ENCODE measurements around the gene FGG.
A peak's percentile ranks its signal among the peaks of the same experiment; 100 is the strongest.

FGG gene

DNA sequence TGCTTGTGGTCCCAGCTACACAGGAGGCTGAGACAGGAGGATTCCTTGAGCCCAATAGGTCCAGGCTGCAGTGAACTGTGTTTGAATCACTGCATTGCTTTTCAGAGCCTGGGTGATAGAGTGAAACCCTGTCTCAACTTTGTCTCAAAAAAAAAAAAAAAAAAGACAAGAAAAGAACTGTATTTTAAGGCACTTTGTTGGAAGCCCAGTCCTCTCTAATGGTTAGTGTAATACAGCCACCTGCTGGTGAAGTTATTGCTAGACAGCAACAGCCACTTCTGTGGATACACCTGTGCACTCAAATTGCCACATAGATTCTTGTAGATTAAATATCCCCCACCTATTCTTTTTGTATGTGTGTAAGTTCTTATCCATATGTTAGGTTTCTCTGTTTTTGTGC is 10.1 kb upstream of the FGG start:
- no peak overlapping the region for H3K27ac ChIP-seq
- no peak for TF ChIP-seq ZFX (IDR thresholded peaks at IDR 0.05; ENCODE audit: borderline replicate concordance)
- TF ChIP-seq, protein P1, sequence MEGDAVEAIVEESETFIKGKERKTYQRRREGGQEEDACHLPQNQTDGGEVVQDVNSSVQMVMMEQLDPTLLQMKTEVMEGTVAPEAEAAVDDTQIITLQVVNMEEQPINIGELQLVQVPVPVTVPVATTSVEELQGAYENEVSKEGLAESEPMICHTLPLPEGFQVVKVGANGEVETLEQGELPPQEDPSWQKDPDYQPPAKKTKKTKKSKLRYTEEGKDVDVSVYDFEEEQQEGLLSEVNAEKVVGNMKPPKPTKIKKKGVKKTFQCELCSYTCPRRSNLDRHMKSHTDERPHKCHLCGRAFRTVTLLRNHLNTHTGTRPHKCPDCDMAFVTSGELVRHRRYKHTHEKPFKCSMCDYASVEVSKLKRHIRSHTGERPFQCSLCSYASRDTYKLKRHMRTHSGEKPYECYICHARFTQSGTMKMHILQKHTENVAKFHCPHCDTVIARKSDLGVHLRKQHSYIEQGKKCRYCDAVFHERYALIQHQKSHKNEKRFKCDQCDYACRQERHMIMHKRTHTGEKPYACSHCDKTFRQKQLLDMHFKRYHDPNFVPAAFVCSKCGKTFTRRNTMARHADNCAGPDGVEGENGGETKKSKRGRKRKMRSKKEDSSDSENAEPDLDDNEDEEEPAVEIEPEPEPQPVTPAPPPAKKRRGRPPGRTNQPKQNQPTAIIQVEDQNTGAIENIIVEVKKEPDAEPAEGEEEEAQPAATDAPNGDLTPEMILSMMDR (IDR thresholded peaks at IDR 0.05) = peak; percentile 76

DNA sequence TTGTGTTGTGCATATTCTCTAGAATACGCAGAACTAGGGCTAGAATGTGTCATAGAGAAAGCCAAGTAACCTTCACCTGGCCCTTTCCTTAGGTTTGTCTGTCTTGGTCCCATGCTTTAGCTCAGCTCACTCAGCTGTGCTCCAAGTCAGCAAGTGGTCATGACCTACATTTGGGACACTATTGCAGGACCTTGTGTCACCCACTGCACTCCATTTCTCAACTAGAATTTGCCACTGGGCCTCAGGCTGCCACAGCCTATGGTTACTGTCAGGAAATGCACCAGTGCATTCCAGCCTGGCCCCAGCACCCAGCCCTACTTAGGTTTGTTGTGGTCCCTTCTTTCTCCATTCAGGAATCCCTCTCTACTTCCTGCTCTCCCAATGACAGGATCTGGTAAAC is 7.7 kb upstream of the FGG start:
- no peak overlapping the region for H3K27ac ChIP-seq
- no peak for TF ChIP-seq ZFX (IDR thresholded peaks at IDR 0.05; ENCODE audit: borderline replicate concordance)
- TF ChIP-seq, protein P1 (IDR thresholded peaks at IDR 0.05) = no peak

DNA sequence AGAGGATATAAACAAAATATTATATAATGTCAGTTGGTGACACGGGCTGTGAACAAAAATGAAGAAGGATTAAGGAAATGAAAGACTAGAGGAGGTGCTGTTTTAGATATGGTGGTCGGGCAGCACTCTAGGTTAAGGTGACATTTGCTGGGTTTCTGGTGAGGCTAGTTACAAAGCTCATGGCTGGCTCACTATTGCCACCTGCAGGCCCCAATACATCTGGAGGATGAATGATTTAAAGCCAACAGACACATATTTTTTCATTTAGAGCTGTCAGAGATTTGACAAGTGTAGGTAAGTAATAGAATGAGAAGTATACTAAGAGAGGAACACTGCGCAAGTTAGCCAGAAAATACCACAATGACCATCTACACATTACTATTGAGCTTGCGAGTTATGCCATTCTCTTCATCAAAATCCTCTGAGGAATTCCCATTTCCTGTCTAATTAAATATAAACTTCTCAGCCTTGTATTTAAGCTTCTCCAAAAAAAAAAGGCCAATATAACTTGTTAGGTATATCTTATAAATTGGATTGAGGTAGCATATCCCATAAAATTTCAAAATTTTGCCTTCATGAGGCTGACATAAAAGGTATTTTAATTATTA is 6.4 kb upstream of the FGG start:
- TF ChIP-seq, protein P1 (IDR thresholded peaks at IDR 0.05) = peak; percentile 89
- TF ChIP-seq ZFX (IDR thresholded peaks at IDR 0.05; ENCODE audit: borderline replicate concordance) = no peak
- no peak overlapping the region for H3K27ac ChIP-seq

DNA sequence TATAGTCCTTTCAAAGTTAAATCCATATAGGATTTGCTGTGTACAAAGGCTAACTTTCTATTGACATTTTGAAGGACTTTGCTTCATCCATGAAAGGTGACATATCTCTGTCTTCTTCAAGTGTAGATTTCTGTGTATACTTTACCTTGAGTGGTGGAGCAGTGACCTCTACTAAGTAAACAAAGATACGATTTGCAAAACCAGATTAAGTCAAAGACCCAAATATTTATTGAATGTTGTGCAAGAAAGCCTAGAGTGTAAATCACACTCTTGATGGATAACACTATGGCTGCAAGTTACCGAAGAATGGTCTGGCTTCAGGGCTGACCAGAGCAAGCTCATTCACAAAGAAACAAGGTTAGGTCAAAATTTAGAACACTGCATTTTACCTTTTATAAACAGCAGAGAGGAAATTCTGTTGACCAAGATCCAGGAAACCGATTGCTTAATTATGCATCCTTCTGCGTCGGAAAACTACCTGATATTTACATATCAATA is 5.4 kb upstream of the FGG start:
- no peak for TF ChIP-seq ZFX (IDR thresholded peaks at IDR 0.05; ENCODE audit: borderline replicate concordance)
- TF ChIP-seq, protein P1 (IDR thresholded peaks at IDR 0.05) = no peak
- no peak overlapping the region for H3K27ac ChIP-seq

DNA sequence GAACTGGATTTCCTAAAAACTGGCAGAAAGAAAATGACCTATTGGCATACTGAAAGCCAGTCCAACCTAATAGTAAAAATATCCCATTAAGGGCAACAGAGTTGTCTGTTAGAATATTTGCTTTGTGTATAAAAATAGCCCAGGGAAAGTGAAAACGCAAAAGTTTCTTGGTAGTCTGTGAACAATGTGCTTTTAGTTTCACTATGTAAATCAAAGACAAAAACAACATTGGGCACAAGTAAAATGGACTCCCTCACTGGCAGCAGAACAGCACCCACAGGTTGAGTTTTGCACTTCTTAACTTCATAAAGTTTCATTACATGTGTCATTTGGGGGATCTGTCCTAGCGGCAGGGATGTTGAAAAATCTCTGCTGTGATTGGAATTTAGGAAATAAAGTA is 4.3 kb upstream of the FGG start:
- no peak for TF ChIP-seq ZFX (IDR thresholded peaks at IDR 0.05; ENCODE audit: borderline replicate concordance)
- TF ChIP-seq, protein P1 (IDR thresholded peaks at IDR 0.05) = no peak
- no peak overlapping the region for H3K27ac ChIP-seq

DNA sequence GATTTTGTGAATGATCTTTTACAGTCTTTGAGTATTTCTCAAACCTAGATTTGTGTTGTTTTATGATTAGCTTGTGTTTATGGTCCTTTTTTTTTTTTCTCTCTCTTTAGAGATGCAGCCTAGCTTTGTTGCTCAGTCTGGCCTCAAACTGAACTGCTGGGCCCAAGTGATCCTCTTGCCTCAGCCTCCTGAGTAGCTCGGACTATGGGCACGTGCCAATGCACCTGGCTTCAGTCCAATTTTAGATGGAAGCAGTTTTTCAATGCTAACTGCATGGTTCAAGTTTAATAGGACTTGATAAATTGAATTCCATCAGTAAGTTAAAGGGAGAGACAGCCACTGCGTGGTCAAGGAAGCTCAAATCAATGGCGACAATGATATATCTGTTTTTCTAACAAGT is 3.8 kb upstream of the FGG start:
- no peak for TF ChIP-seq ZFX (IDR thresholded peaks at IDR 0.05; ENCODE audit: borderline replicate concordance)
- TF ChIP-seq, protein P1 (IDR thresholded peaks at IDR 0.05) = no peak
- no peak overlapping the region for H3K27ac ChIP-seq

DNA sequence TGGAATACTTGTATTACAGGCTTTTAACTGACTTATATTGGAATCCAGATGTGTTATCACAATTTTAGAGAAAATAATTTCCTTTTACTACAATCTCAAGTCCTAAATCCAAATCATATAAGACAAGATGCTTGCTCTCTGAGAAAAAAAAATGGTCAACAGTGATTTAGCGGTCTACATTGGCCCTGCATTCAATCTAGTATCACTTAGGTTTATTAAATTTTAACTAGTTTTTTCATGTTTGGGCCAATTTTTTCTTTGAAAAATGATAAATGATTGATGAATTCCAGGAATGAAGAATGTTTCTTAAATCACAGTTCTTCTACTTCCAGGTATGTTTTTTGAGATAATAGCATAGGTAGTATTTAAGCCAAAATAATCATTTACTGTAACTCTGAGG is 2.8 kb upstream of the FGG start:
- TF ChIP-seq, protein P1 (IDR thresholded peaks at IDR 0.05) = no peak
- TF ChIP-seq ZFX (IDR thresholded peaks at IDR 0.05; ENCODE audit: borderline replicate concordance) = no peak
- no peak overlapping the region for H3K27ac ChIP-seq

Data from 22Rv1 (cell line).